Nucleus accumbens (tissue), 56 donors: ENCODE measurements around the gene TMEM126B.
A peak's percentile ranks its signal among the peaks of the same experiment; 100 is the strongest.
"Not testable (repeated sequence)": the region's sequence is repeated elsewhere in the genome, so short reads cannot be mapped to it uniquely, and the experiment has no call there.

Experiments
- DNase-seq, 56 donors: peaks; one replicate each; lab custom pipeline; 2025; lab: John Stamatoyannopoulos, UW

TMEM126B gene

GRCh38 chr11:85627998-85628770, at the start of gene TMEM126B:
Gene TMEM126B (plus strand): TSS chr11:85628593. CDS start chr11:85628608, 15 bp downstream.
- peak; percentile 78 to 99 (median 97) for DNase-seq

- no peak for DNase-seq
Measured at GRCh38 chr11:85582111-85582510, 46.3 kb upstream of the TMEM126B start.

- no peak for DNase-seq
Measured at GRCh38 chr11:85589373-85589772, 39.0 kb upstream of the TMEM126B start.

- DNase-seq, result no peak
Measured at GRCh38 chr11:85590848-85591483, 37.4 kb upstream of the TMEM126B start.

- no peak for DNase-seq
Measured at GRCh38 chr11:85595285-85595884, 33.0 kb upstream of the TMEM126B start.

GRCh38 chr11:85596886-85597285, 31.5 kb upstream of the TMEM126B start:
- no peak for DNase-seq

- no peak for DNase-seq
Measured at GRCh38 chr11:85599083-85599482, 29.3 kb upstream of the TMEM126B start.

- no peak for DNase-seq
Measured at GRCh38 chr11:85602526-85603213, 25.7 kb upstream of the TMEM126B start.

- DNase-seq, result no peak
Measured at GRCh38 chr11:85603220-85603619, 25.2 kb upstream of the TMEM126B start.

GRCh38 chr11:85606237-85606636, 22.2 kb upstream of the TMEM126B start:
- DNase-seq, result not testable (repeated sequence)

- not testable (repeated sequence) for DNase-seq
Measured at GRCh38 chr11:85608621-85609020, 19.8 kb upstream of the TMEM126B start.

GRCh38 chr11:85609286-85609685, 19.1 kb upstream of the TMEM126B start:
- DNase-seq, result not testable (repeated sequence)

- not testable (repeated sequence) for DNase-seq
Measured at GRCh38 chr11:85611643-85612042, 16.8 kb upstream of the TMEM126B start.

GRCh38 chr11:85619499-85619898, 8.9 kb upstream of the TMEM126B start:
- no peak for DNase-seq

- DNase-seq, result no peak
Measured at GRCh38 chr11:85620256-85620655, 8.1 kb upstream of the TMEM126B start.

GRCh38 chr11:85626496-85626895, 1.9 kb upstream of the TMEM126B start:
- no peak for DNase-seq

GRCh38 chr11:85627332-85627997, 928 bp upstream of the TMEM126B start, which contains the start of gene DLG2:
Gene DLG2 (minus strand): TSS chr11:85627344.
- peak in 41 of 56 donors; percentile 21 to 80 (median 60) for DNase-seq

GRCh38 chr11:85628771-85629341, 463 bp downstream of the TMEM126B start:
- peak in 2 of 56 donors; percentile 33 to 47 for DNase-seq

- DNase-seq, result no peak
Measured at GRCh38 chr11:85634747-85635146, 6.4 kb downstream of the TMEM126B start.

GRCh38 chr11:85643191-85643614, 14.8 kb downstream of the TMEM126B start:
- no peak for DNase-seq
